ENCODE measurements around the gene DGKE. TPM values are rescaled to one million over a fixed set of nuclear protein-coding genes. Genes with fewer than 3 reads are reported as not detected.

Gene DGKE
- total and polyA plus RNA-seq, 2 of the 13 experiments (the other 11 are each of a cell fraction or from before 2014, with no cell fraction given), result 3.2 to 5.3 TPM

GRCh38 chr17:56913867-56914580, 80.1 kb downstream of the DGKE start, which contains the start of gene TRIM25 (continued):
- TF ChIP-seq, protein P1, sequence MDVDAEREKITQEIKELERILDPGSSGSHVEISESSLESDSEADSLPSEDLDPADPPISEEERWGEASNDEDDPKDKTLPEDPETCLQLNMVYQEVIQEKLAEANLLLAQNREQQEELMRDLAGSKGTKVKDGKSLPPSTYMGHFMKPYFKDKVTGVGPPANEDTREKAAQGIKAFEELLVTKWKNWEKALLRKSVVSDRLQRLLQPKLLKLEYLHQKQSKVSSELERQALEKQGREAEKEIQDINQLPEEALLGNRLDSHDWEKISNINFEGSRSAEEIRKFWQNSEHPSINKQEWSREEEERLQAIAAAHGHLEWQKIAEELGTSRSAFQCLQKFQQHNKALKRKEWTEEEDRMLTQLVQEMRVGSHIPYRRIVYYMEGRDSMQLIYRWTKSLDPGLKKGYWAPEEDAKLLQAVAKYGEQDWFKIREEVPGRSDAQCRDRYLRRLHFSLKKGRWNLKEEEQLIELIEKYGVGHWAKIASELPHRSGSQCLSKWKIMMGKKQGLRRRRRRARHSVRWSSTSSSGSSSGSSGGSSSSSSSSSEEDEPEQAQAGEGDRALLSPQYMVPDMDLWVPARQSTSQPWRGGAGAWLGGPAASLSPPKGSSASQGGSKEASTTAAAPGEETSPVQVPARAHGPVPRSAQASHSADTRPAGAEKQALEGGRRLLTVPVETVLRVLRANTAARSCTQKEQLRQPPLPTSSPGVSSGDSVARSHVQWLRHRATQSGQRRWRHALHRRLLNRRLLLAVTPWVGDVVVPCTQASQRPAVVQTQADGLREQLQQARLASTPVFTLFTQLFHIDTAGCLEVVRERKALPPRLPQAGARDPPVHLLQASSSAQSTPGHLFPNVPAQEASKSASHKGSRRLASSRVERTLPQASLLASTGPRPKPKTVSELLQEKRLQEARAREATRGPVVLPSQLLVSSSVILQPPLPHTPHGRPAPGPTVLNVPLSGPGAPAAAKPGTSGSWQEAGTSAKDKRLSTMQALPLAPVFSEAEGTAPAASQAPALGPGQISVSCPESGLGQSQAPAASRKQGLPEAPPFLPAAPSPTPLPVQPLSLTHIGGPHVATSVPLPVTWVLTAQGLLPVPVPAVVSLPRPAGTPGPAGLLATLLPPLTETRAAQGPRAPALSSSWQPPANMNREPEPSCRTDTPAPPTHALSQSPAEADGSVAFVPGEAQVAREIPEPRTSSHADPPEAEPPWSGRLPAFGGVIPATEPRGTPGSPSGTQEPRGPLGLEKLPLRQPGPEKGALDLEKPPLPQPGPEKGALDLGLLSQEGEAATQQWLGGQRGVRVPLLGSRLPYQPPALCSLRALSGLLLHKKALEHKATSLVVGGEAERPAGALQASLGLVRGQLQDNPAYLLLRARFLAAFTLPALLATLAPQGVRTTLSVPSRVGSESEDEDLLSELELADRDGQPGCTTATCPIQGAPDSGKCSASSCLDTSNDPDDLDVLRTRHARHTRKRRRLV (CRISPR knock-in tag; IDR thresholded peaks at IDR 0.05), result peak; percentile 61; the same call in 1 of the 2 replicates
- no peak for TF ChIP-seq ZNF562 (CRISPR knock-in tag; IDR thresholded peaks at IDR 0.05; ENCODE audit: borderline replicate concordance)
- TF ChIP-seq ETV6 (CRISPR knock-in tag; conservative IDR thresholded peaks at IDR 0.05), result peak; percentile 77
- TF ChIP-seq, protein P2, sequence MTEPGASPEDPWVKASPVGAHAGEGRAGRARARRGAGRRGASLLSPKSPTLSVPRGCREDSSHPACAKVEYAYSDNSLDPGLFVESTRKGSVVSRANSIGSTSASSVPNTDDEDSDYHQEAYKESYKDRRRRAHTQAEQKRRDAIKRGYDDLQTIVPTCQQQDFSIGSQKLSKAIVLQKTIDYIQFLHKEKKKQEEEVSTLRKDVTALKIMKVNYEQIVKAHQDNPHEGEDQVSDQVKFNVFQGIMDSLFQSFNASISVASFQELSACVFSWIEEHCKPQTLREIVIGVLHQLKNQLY (CRISPR knock-in tag; IDR thresholded peaks at IDR 0.05), result peak; percentile 48
- peak; percentile 72; the same call in 1 of the 2 replicates for TF ChIP-seq ZNF331 (CRISPR knock-in tag; IDR thresholded peaks at IDR 0.05)
- TF ChIP-seq ZNF362 (CRISPR knock-in tag; IDR thresholded peaks at IDR 0.05; ENCODE audit: borderline replicate concordance), result no peak
- no peak for TF ChIP-seq PLRG1 (conservative IDR thresholded peaks at IDR 0.05)
- no peak for TF ChIP-seq ZNF496 (CRISPR knock-in tag; IDR thresholded peaks at IDR 0.05; ENCODE audit: insufficient replicate concordance)
- peak; percentile 66; the same call in 1 of the 2 replicates for TF ChIP-seq ZNF570 (CRISPR knock-in tag; IDR thresholded peaks at IDR 0.05; ENCODE audit: borderline replicate concordance)
- TF ChIP-seq ZNF446 (CRISPR knock-in tag; IDR thresholded peaks at IDR 0.05), result peak; percentile 70
- TF ChIP-seq ZNF543 (CRISPR knock-in tag; IDR thresholded peaks at IDR 0.05), result peak; percentile 94
- 0 out of 2 replicates have a peak, but pooled peaks have one; percentile 78 for TF ChIP-seq GTF3A (CRISPR knock-in tag; conservative IDR thresholded peaks at IDR 0.05)
- peak; percentile 60; the same call in 1 of the 2 replicates for TF ChIP-seq HIVEP1 (CRISPR knock-in tag; IDR thresholded peaks at IDR 0.05)
- no peak for TF ChIP-seq ATRX (CRISPR knock-in tag; IDR thresholded peaks at IDR 0.05; ENCODE audit: borderline replicate concordance)
- TF ChIP-seq DZIP1 (CRISPR knock-in tag; IDR thresholded peaks at IDR 0.05), result peak; percentile 93; the same call in 1 of the 2 replicates
- TF ChIP-seq, protein P3, sequence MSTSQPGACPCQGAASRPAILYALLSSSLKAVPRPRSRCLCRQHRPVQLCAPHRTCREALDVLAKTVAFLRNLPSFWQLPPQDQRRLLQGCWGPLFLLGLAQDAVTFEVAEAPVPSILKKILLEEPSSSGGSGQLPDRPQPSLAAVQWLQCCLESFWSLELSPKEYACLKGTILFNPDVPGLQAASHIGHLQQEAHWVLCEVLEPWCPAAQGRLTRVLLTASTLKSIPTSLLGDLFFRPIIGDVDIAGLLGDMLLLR (CRISPR knock-in tag; IDR thresholded peaks at IDR 0.05), result peak; percentile 56
- TF ChIP-seq MAZ (IDR thresholded peaks at IDR 0.05; ENCODE audit: borderline replicate concordance, low read depth, low read length), result peak; percentile 72
- peak; percentile 93 for TF ChIP-seq MAZ (CRISPR knock-in tag; IDR thresholded peaks at IDR 0.05; ENCODE audit: low read depth)
- peak; percentile 69; the same call in 1 of the 2 replicates for TF ChIP-seq CCDC6 (CRISPR knock-in tag; IDR thresholded peaks at IDR 0.05)

All from HepG2 (cell line).